GM21390 (cell line): Measurements from ENCODE around the gene PGS1.

Experiments
- ATAC-seq: cut with Tn5 transposase; IDR thresholded peaks from one replicate; pipeline ENCODE4 v1.9.1; 2021; ENCODE audit not compliant: unreplicated experiment

PGS1 gene

DNA sequence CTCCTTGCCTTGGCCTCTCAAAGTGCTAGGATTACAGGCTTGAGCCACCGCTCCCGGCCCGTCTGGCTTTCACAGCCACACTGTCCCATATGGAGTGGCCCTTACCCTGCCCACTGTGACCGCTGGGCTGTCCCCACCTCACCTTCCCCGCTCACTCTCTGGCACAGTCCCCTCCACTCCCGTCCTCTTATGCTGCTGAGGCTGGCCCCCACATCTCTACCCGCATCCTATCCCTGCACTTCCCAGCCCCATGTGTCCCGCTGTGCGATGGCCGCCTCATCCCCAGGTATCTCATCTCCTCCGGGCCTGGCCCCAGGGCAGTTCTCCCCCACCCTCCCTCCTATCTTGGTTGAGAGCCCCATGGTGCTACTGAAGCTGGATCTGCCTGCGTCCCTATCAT is 93.2 kb downstream of the PGS1 start:
- ATAC-seq, result no peak

DNA sequence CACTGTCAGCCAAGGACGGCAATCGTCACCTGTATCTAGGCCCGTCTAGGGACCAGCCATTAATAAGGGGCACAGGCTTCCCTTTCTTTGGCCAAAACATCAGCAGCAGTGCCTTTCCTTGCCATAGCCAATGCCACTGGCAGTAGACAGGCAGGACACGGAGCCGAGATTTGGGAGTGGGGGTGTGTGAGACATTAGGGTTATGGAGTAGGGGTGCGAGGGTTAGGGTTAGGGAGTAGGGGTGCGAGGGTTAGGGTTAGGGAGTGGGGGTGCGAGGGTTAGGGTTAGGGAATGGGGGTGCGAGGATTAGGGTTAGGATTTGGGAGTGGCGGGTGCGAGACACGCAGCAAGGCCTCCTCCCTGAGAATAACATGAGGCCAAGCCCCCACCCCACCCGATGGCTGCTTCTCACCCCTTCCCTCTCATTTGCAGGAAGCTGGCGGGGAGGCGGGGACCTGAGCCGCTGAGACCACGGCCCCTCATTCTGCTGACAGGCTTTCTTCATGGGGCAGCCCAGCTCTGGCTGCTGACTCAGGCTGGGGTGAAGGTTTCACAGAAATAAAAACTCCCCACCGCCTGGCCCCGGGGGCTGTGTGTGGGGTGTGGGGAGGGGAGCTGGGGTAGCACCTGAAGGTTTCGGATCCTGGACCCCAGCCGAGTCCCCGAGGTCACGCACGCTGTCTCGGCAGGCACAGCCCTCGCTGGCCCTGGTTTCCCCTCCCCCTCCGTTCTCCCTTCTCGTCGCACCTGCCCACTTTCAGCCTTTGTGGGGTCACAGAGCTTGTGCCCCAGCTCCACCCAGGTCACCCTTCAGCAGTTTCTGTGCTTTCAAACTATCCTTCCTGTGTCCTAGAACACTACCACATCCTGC is 93.8 kb downstream of the PGS1 start:
- no peak for ATAC-seq

DNA sequence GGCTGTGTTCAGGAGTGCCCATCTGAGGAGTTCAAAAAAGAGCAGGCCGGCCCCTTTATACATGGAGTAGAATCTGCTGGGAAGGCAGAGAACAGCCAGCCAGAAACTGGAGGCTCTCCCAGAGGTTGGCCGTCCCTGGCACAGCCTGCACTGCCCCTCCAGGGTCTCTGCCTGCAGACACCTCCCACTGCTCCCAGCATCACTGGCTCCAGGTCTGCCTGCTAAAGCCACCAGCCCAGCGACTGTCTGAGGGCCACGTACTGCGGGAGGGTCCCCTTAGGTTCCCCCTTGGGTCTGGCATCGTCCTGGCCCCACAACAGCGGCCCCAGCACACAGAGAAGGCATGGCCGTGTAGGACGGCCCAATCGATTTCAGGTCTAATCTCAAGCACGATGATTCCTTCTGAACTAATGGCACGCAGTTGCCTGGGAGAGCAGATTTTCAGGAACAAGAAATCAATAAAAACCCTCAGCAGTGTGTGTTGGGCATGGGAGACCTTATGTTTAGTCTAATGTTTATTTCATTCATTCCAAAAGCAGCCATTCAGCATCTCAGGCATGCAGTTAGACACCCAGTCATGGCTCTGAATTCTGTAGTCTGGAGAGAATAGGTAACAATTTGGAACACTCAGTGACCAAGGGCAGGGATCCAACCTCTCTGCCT is 95.6 kb downstream of the PGS1 start:
- no peak for ATAC-seq
